ENCODE data around the gene COQ4.
"Not testable (repeated sequence)": the region's sequence is repeated elsewhere in the genome, so short reads cannot be mapped to it uniquely, and the experiment has no call there.

COQ4 gene

GRCh38 chr9:128322404-128323211, at the start of gene COQ4, which contains the start of gene TRUB2:
TSS of gene COQ4 (plus strand) at chr9:128322839. CDS start at chr9:128322859, 20 bp downstream.
TSS of gene TRUB2 (minus strand) at chr9:128322447. CDS start at chr9:128322408, 39 bp downstream.
- DNase-seq (ENCODE audit: low spot score), result peak; percentile 95

DNA sequence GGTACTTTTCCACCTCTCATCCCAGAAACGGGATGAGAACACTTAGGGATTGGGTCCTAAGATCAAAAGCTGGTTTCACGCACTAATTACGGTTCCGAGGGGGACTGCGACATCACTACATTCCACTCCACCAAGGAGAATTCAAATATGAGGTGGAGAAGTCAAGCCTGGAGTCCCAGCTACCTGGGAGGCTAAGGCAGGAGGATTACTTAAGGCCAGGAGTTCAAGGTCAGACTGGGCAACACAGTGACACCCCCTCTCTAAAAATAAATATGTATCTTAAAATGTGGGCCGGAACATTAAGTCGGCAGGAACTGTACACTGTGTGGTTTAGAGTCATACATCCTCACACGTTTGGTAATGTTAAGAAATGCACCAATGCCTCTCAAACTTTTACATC, 48.4 kb upstream of the COQ4 start:
- DNase-seq (ENCODE audit: low spot score), result no peak

DNA sequence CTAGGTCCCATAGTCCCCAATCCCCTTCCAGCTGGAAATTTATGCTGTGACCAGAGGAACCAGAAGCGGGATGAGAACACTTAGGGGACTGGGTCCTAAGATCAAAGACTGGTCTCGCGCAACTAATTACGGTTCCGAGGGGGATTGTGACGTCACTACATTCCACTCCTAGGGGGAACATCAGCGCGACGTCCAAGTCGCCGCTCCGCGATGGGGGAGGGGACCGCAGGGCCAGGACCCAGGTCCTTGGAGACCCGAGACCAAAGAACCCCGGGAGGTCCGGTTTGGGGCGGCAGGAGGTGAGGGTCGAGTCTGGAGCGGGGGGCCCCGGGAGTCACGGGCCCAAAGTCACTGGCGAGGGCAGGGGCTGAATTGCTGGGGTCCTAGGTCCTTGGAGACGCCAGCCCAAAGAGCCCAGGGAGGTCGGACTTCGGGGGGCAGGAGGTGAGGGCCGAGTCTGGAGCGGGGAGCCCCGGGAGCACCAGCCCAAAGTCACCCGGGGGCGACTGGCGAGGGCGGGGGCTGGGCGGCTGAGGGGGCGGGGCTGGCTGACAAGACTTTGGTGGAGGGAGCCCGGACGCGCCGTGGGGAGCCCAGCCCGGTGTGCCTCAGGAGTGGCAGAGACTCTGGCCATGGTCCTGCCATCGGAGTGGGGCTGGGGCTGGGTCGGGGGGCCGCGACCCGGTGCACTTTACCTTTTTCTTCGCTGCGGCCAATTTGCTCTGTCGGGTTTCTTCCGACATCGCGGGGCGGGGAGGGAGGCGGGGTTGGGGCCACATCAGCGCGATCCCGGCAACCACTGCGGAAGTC, 47.2 kb upstream of the COQ4 start, which contains the start of gene GOLGA2:
Gene GOLGA2 (minus strand): TSS at position 810 of the 810 bp plus-strand sequence. CDS start 31 bp downstream, at position 779.
- no peak for DNase-seq (ENCODE audit: low spot score)

GRCh38 chr9:128276008-128276573, 46.5 kb upstream of the COQ4 start, which contains the start of gene SWI5:
TSS of gene SWI5 (plus strand) at chr9:128276276.
- peak; percentile 100 for DNase-seq (ENCODE audit: low spot score)

GRCh38 chr9:128276574-128277270, 45.9 kb upstream of the COQ4 start:
- DNase-seq (ENCODE audit: low spot score), result no peak

GRCh38 chr9:128279088-128280073, 43.3 kb upstream of the COQ4 start:
- not testable (repeated sequence) for DNase-seq (ENCODE audit: low spot score)

DNA sequence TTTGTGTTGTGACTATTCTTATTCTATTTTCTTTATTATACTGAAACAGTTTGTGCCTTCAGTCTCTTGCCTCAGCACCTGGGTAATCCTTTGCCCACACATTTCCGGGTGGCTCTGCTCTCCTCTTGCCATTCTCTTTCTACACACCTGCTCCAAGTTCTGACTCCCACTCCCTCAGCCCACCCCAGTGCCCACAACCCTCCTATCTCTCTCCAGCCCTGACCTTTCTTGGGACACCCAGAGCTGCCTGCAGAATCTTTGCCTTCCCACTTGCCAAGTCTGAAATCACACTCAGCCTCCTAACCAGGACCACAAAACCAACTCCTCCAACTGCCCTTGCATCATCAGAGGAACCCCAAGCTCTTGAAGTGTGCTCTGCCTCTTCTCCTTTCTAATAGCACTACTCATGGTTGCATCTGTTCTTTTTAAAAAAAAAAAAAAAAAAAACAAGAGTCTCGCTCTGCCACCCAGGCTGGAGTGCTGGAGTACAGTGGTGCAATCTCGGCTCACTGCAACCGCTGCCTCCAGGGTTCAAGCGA, 42.5 kb upstream of the COQ4 start:
- DNase-seq (ENCODE audit: low spot score), result no peak

- no peak for DNase-seq (ENCODE audit: low spot score)
These were observed 40.1 kb upstream of the COQ4 start for GRCh38 chr9:128282500-128282899.

- no peak for DNase-seq (ENCODE audit: low spot score)
These were observed 37.4 kb upstream of the COQ4 start for GRCh38 chr9:128285033-128285784.

DNA sequence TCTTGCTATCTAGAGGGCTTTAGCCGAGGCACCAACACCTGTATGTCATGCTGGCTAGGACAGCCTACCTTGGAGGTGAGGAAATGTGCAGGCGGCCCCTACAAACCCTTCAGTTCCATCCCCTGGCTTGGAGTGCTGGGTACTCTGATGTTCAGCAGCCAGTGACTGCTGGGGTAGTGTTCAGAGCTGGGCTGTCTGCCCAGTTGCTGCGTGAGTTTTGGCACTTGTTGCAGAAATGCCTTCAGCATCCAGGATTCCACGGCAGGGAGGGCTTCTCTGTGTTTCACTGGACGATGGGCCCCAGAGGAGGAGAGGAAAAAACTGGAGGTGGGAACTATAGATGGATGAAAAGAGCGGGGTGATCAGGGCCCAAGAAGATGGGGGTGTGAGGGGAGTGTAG, 36.2 kb upstream of the COQ4 start:
- DNase-seq (ENCODE audit: low spot score), result no peak

- no peak for DNase-seq (ENCODE audit: low spot score)
These were observed 34.2 kb upstream of the COQ4 start for GRCh38 chr9:128288273-128289004.

DNA sequence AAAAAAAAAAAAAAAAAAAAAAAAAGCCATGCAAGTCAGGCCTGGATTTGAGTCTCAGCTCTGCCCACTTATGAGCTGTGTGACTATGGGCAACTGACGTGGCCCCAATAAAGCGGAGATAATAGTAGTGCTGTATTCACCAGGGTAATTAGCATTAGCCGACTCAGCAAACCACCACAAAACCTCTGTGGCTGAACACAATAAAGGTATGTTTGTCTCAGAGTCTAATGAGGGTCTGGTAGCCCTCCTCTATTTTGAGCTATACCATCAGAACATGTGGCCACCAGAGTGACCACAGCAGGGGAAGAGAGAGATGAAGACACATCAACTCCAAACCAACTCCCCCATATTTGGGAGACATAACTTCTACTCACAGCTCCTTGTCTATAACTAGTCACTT, 30.6 kb upstream of the COQ4 start:
- no peak for DNase-seq (ENCODE audit: low spot score)

DNA sequence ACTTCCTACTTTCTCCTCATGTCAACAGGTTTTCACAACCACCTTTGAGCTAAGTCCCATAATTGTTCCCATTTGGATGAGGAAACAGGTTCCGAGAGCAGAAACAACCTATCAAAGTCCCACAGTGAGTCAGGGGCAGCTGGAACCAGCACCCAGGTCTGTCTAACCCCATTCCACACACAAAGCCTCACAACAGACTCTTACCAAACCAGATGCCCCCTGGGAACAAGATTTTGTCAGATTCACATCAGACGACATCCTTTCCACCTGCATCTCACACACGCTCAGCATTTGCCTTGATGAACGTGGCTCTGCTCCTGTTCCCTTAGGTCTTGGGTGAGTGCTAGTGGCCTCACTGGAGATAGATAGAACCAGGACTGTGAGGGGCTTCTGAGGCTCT, 29.5 kb upstream of the COQ4 start:
- DNase-seq (ENCODE audit: low spot score), result no peak

GRCh38 chr9:128294142-128294541, 28.5 kb upstream of the COQ4 start:
- no peak for DNase-seq (ENCODE audit: low spot score)

DNA sequence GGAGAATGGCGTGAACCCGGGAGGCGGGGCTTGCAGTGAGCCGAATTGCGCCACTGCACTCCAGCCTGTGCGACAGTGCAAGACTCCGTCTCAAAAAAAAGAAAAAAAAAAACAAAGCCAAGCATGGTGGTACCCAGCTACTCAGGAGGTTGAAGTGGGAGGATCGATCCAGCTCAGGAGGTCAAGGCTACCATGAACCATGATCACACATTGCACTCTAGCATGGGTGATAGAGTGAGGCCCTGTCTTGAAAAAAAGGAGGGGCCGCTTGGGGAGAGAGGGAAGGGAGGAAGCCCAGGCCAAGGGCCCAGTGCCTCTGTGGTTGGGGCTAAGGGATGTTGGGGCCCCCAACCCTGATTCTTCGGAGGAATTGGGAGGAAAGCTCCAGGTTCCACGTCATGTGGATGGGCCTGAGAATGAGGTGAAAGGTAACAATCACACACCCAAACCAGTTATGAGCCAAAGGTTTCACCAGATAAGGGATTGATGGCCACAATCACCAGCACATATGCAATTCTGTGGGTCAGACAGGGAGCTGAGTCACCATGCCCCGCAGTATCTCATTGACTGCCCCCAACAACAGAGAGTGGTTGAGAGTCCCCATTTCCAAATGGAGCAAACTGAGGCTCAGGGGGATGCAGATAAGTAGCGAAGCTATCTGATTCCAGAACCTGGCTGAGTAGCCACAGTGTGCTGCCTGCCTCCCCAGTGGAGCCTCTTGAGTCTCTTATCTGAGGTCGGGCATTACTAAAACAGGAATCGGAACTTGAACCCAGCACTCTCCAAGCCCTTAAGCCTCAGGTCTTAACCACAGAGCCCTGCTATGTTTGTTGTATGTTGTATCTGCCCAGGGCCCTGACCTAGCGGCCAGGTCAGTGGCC, 26.1 kb upstream of the COQ4 start:
- peak; percentile 25 for DNase-seq (ENCODE audit: low spot score)

DNA sequence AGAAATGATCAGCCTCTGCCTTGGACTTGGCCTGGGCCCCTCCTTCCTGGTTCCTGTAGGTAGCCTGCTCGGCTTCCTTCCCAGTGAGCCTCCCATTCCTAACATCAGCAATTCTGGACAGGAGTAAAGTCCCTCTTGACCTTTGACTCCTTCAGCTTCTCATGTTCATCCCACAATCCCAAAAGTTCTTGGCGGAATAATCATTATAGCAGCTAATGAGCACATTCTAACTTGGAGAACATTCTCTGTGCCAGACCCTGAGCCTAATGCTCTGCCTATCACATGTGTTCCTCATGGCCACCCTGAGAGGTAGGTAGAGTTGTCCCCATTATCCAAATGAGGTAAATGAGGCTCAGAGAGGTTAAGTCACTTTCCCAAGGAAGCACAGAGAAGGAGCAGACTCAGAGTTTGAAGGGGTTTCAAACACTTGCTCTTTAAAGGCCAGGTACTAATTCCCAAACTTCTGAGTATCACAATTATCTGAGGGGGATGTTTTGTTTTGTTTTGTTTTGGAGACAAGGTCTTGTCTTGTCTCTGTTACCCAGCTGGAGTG, 25.3 kb upstream of the COQ4 start:
- no peak for DNase-seq (ENCODE audit: low spot score)

Data from LoVo (cell line).